Endothelial cell of umbilical vein (primary cell): ENCODE results near the gene SLIT1. TPM values are rescaled to one million over a fixed set of nuclear protein-coding genes. Genes with fewer than 3 reads are reported as not detected.

ENCODE experiments used
- BruUV-seq: library from RNA; stranded (reverse); fragments of 400-500 nt; replicated peaks from 2 replicates; lab custom pipeline; 2021; lab: Mats Ljungman, UMichigan
- CTCF ChIA-PET: fragments of 300-600, 350-600 bp; sonication (Branson Sonifier 250); formaldehyde crosslinking; loops from one replicate; lab custom pipeline; 2021; ENCODE audit warnings: antibody characterized with exemption, inconsistent platforms; lab: Charles Lee
- POLR2A ChIA-PET: fragments of 300-600, 350-600 bp; sonication (Branson Sonifier 250); formaldehyde crosslinking; loops from one replicate; lab custom pipeline; 2021; ENCODE audit warnings: antibody characterized with exemption, inconsistent platforms; lab: Charles Lee
- DNase-seq: peaks from one replicate; pipeline ENCODE4 v3.0.0-alpha.2; 2011; ENCODE audit warnings: low read depth, low spot score
- FAIRE-seq: peaks from 2 replicates; lab custom pipeline; 2011; peaks lifted over from hg19 to GRCh38; lab: Jason Lieb, UNC
- H2AFZ ChIP-seq: 2 replicates; pipeline ENCODE4 v1.6.0; 2012; ENCODE audit warnings: low read depth, low read length, control low read depth, inconsistent platforms
- H3K27ac ChIP-seq: 2 replicates; pipeline ENCODE4 v1.5.1; 2011; ENCODE audit warnings: low read depth, mild to moderate bottlenecking, control low read depth, low read length, moderate library complexity; ENCODE audit not compliant: insufficient read depth
- H3K27me3 ChIP-seq, 2 experiments: 2 replicates each; pipeline versions ENCODE4 v1.6.0 to v1.6.1; 2011; ENCODE audit warnings: low read length in 2 of 2, mixed read lengths in 1 of 2; ENCODE audit not compliant: control insufficient read depth in 2 of 2, insufficient read depth in 2 of 2
- H3K36me3 ChIP-seq, 2 experiments: 2 replicates in 1 of 2; 3 replicates in 1 of 2; pipeline ENCODE4 v1.5.1; 2011; ENCODE audit warnings: low read length in 2 of 2, mild to moderate bottlenecking in 1 of 2, moderate library complexity in 1 of 2; ENCODE audit not compliant: control insufficient read depth in 2 of 2, insufficient read depth in 2 of 2; ENCODE audit errors: extremely low read depth in 1 of 2
- H3K4me1 ChIP-seq: 3 replicates; pipeline ENCODE4 v1.5.1; 2011; ENCODE audit warnings: mild to moderate bottlenecking, low read length; ENCODE audit not compliant: control insufficient read depth, insufficient read depth; ENCODE audit errors: extremely low read depth
- H3K4me2 ChIP-seq: 2 replicates; pipeline ENCODE4 v1.6.1; 2011; ENCODE audit warnings: low read length, control low read depth, mixed read lengths; ENCODE audit not compliant: insufficient read depth
- H3K4me3 ChIP-seq, 3 experiments: fragments of 200-600 bp in 1 of 3; sonication (generic), shearing (Covaris generic) in 1 of 3; replicated peaks in 1 of 3; 2 replicates each; pipeline ENCODE4 v1.5.1; 2011 to 2016; ENCODE audit warnings: control low read depth in 3 of 3, low read length in 3 of 3, mild to moderate bottlenecking in 2 of 3, inconsistent platforms in 1 of 3, low read depth in 1 of 3, moderate library complexity in 1 of 3; ENCODE audit not compliant: insufficient read depth in 1 of 3
- H3K79me2 ChIP-seq: 2 replicates; pipeline ENCODE4 v1.6.0; 2012; ENCODE audit warnings: low read length, inconsistent platforms; ENCODE audit not compliant: control insufficient read depth, insufficient read depth
- H3K9ac ChIP-seq: replicated peaks from 2 replicates; pipeline ENCODE3; 2011; ENCODE audit warnings: low read length, control low read depth; ENCODE audit not compliant: insufficient read depth; ENCODE audit errors: extremely low read depth
- H3K9me1 ChIP-seq: replicated peaks from 3 replicates; pipeline ENCODE4 v1.6.0; 2011; ENCODE audit warnings: mild to moderate bottlenecking, low read length; ENCODE audit not compliant: control insufficient read depth, insufficient read depth; ENCODE audit errors: extremely low read depth
- H3K9me3 ChIP-seq: replicated peaks from 2 replicates; pipeline ENCODE4 v1.5.1; 2012; ENCODE audit warnings: low read length, inconsistent platforms; ENCODE audit not compliant: control insufficient read depth, insufficient read depth
- H4K20me1 ChIP-seq: replicated peaks from 2 replicates; pipeline ENCODE3; 2011; ENCODE audit warnings: mild to moderate bottlenecking, low read length; ENCODE audit not compliant: control insufficient read depth, insufficient read depth; ENCODE audit errors: extremely low read depth
- CTCF ChIP-seq, 2 donors: IDR thresholded peaks; 1 replicate in 1 of 2; 2 replicates in 1 of 2; pipeline ENCODE4 v1.5.1; 2011; ENCODE audit warnings: low read length in 2 of 2, mild to moderate bottlenecking in 2 of 2, moderate library complexity in 2 of 2, control low read depth in 1 of 2, inconsistent platforms in 1 of 2, low read depth in 1 of 2; ENCODE audit not compliant: insufficient read depth in 1 of 2; ENCODE audit errors: extremely low read depth in 1 of 2
- EZH2 ChIP-seq: IDR thresholded peaks from 2 replicates; pipeline ENCODE4 v1.6.1; 2012; ENCODE audit warnings: borderline replicate concordance, low read depth, mild to moderate bottlenecking, moderate library complexity, low read length, inconsistent platforms; ENCODE audit not compliant: severe bottlenecking
- FOS ChIP-seq: IDR thresholded peaks from 2 replicates; pipeline ENCODE4 v1.6.1; 2011; ENCODE audit warnings: mild to moderate bottlenecking, low read length, moderate library complexity, borderline replicate concordance; ENCODE audit not compliant: insufficient read depth
- GATA2 ChIP-seq: IDR thresholded peaks from 2 replicates; pipeline ENCODE4 v1.7.0; 2011; ENCODE audit warnings: low read depth, mild to moderate bottlenecking, moderate library complexity, mixed read lengths, low read length; ENCODE audit not compliant: insufficient read length, insufficient read depth
- JUN ChIP-seq: IDR thresholded peaks from 2 replicates; pipeline ENCODE4 v1.6.1; 2011; ENCODE audit warnings: borderline replicate concordance, low read depth; ENCODE audit not compliant: insufficient read length, insufficient read depth
- MAX ChIP-seq: IDR thresholded peaks from 2 replicates; pipeline ENCODE4 v1.6.1; 2011; ENCODE audit not compliant: insufficient read depth, insufficient read length
- MYC ChIP-seq: IDR thresholded peaks from one replicate; pipeline ENCODE4 v1.6.1; 2011; ENCODE audit warnings: mild to moderate bottlenecking, low read depth, low read length
- POLR2A ChIP-seq: IDR thresholded peaks from 2 replicates; pipeline ENCODE4 v1.6.1; 2012; ENCODE audit warnings: low read depth, mild to moderate bottlenecking, control low read depth, low read length
- POLR2AphosphoS5 ChIP-seq: IDR thresholded peaks from 2 replicates; pipeline ENCODE4 v1.6.1; 2012; ENCODE audit warnings: low read depth, mild to moderate bottlenecking, control low read depth, low read length, moderate library complexity; ENCODE audit not compliant: insufficient read depth
- dilution Hi-C: fragments of 300-500 bp; cut with MboI; formaldehyde crosslinking; loops from one replicate; pipeline ENCODE4 v1.15.0; 2019; ENCODE audit warnings: low sequenced_read_pairs; ENCODE audit not compliant: extremely low pct_ligation_motif_present
- intact Hi-C: fragments of 100-400 bp; cut with micrococcal nuclease; formaldehyde crosslinking; loops from one replicate; pipeline ENCODE4 v1.10.0; 2022
- polyA plus RNA-seq, 4 experiments: library from polyadenylated mRNA; depleted of rRNA in 3 of 4; stranded (reverse) in 3 of 4; unstranded in 1 of 4; fragments of >200 nt; gene quantifications; 2 replicates each; pipeline versions ENCODE4 v1.2.1 to v1.2.3, GENCODE V29; 2011 to 2012; ENCODE audit warnings: missing spikeins in 1 of 4
- total RNA-seq: library from RNA; stranded (reverse); gene quantifications from 2 replicates; pipeline ENCODE4 v1.2.3, GENCODE V29; 2021

The SLIT1 gene
- total and polyA plus RNA-seq, 2 donors (not counting 3 experiments of a cell fraction or from before 2014, with no cell fraction given), result 0.04 to 0.20 TPM

- TF ChIP-seq POLR2AphosphoS5, result no peak
- no peak for TF ChIP-seq POLR2A
- TF ChIP-seq EZH2, result no peak
- no peak for TF ChIP-seq MAX
- no peak for TF ChIP-seq JUN
- no peak for TF ChIP-seq GATA2
- TF ChIP-seq MYC, result no peak
- no peak for TF ChIP-seq CTCF (IDR thresholded peaks at IDR 0.05; ENCODE audit: extremely low read depth in 1 of 2, insufficient read depth in 1 of 2, low read depth in 1 of 2, low read length in 2 of 2)
- TF ChIP-seq FOS, result no peak
- Histone ChIP-seq H3K4me1 (peaks cover 14% of the 10 kb centered on the region), H3K27ac (no peak overlapping the region), H3K9me3 (no peaks in the 10 kb centered on the region), H3K4me3 (no peak overlapping the region), H2AFZ (no peak overlapping the region), H3K9me1 (no peaks in the 10 kb centered on the region), H3K4me2 (no peak overlapping the region), H4K20me1 (no peaks in the 10 kb centered on the region), H3K79me2 (no peaks in the 10 kb centered on the region), H3K36me3 (no peaks in the 10 kb centered on the region), H3K27me3 (no peaks in the 10 kb centered on the region), H3K9ac (no peak overlapping the region)
- FAIRE-seq, result no peak
- intact Hi-C loops, result loop anchor here (10.0 kb wide), 1 partner anchor 379 kb away; the partner anchor contains the start of gene LCOR
- CTCF ChIA-PET, result interaction anchor here (1.6 to 13.0 kb wide), 2 partner anchors 132 to 138 kb away, joined by 4 to 397 read pairs; no protein-coding TSS in a partner anchor
- POLR2A ChIA-PET, result no interaction called here
- dilution Hi-C loops, result no loop called here
- BruUV-seq, result no TSS peak
- no peak for DNase-seq
Measured at GRCh38 chr10:97213431-97213830, 27.7 kb upstream of the SLIT1 start.
